GM19240 (cell line): ENCODE measurements around the gene PIK3C2B.
"Not testable (repeated sequence)": the region's sequence is repeated elsewhere in the genome, so short reads cannot be mapped to it uniquely, and the experiment has no call there.

Experiments
- DNase-seq: peaks from one replicate; pipeline ENCODE4 v3.0.0; 2011; ENCODE audit warnings: low spot score; ENCODE audit not compliant: insufficient read length

PIK3C2B gene

GRCh38 chr1:204506969-204507316 lies 12.3 kb upstream of the PIK3C2B start:
- no peak for DNase-seq

DNA sequence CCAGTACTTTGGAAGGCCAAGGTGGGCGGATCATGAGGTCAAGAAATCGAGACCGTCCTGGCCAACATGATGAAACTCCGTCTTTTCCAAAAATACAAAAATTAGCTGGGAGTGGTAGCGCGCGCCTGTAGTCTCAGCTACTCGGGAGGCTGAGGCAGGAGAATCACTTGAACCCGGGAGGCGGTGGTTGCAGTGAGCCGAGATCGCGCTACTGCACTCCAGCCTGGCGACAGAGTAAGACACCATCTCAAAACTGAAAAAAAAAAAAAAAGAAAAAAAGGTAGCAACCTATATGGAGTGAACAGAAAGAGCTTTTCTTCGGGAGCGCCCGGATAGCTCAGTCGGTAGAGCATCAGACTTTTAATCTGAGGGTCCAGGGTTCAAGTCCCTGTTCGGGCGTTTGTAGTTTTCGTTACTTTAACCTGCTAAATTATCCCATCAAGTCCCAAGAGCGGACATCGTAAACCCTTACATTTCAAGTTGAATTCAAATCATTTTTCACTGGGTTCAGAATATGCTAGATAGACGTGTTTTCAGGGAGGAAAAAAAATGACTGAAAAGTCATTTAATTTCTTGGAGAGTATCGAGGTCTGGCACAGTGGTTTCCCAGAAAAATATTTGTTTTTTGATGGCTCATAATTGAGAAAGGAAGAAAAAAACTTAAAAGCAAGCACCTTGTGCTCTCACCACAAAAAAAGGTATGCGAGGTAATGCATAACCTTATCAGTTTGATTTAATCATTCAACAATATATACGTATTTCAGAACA lies 11.8 kb upstream of the PIK3C2B start:
- no peak for DNase-seq

- DNase-seq, result no peak
Observed at GRCh38 chr1:204505674-204506200, 11.1 kb upstream of the PIK3C2B start.

GRCh38 chr1:204503913-204504519 lies 9.4 kb upstream of the PIK3C2B start:
- DNase-seq, result no peak

GRCh38 chr1:204503122-204503912 lies 8.7 kb upstream of the PIK3C2B start:
- no peak for DNase-seq

GRCh38 chr1:204502241-204502640 lies 7.6 kb upstream of the PIK3C2B start:
- DNase-seq, result no peak

GRCh38 chr1:204499511-204500468 lies 5.2 kb upstream of the PIK3C2B start:
- DNase-seq, result no peak

DNA sequence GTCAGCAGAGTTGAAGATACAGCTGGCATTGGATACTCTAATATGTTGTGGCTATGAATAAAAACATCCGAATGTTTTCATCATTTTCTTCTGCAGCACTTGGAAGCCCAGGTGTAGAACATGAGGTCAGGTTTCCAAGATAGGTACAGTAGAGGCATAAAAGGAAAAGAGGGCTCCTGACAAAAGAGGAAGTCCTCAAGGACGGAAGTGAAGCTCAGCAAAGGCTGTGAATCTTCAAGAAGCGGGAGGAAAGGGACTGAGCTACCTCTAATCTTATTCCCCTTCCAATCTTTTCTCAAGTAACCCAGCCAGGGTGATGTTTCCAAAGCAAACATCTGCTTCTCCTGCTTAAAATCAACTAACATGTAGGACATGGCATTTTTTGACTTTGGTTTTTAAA lies 4.4 kb upstream of the PIK3C2B start:
- no peak for DNase-seq

- no peak for DNase-seq
Observed at GRCh38 chr1:204495777-204496176, 1.2 kb upstream of the PIK3C2B start.

GRCh38 chr1:204495078-204495753 lies 611 bp upstream of the PIK3C2B start:
- no peak for DNase-seq

- no peak for DNase-seq
Observed at GRCh38 chr1:204493984-204494280, 673 bp downstream of the PIK3C2B start.

DNA sequence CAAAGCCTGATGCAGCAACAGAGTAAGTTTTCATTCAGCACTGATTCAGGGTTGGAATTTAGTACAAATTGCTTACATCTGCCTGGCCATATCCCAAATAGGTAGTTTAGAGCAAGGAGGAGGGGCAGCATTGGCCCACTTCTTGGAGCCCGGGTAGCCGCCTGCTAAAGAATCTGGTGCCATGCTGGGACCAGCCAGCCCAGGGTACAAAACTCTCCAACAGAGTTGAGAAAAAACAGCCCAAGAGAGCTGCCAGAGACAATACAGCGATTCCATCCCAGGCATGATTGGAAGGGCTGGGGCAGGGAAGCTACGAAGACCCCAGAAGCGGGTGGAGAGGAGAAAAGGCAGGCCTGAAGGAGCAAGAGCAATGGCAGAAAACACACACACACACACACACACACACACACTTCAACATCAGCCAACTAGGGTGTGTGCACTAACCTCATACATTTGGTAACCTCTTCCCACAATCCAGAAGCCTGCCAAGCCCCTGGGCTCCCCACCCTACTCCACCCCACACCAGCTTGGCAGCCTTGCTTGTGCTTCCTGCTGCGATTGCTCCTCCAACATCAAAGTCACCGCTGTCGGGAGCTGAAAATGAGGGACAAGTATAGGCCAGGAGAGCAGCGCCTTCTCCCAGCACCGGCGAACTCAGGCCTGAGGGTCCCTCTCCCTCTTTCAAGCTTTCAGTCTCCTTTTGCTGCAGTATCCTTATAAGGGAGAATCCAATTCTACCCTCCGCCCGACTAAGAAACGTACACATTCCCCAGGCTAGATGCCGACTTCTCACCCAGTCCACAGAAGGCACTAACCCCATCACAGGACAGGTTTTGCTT lies 1.2 kb downstream of the PIK3C2B start:
- DNase-seq, result no peak

- DNase-seq, result no peak
Observed at GRCh38 chr1:204491655-204492054, 3.0 kb downstream of the PIK3C2B start.

GRCh38 chr1:204487256-204487615 lies 7.4 kb downstream of the PIK3C2B start:
- no peak for DNase-seq

- DNase-seq, result not testable (repeated sequence)
Observed at GRCh38 chr1:204486513-204487255, 7.9 kb downstream of the PIK3C2B start.

DNA sequence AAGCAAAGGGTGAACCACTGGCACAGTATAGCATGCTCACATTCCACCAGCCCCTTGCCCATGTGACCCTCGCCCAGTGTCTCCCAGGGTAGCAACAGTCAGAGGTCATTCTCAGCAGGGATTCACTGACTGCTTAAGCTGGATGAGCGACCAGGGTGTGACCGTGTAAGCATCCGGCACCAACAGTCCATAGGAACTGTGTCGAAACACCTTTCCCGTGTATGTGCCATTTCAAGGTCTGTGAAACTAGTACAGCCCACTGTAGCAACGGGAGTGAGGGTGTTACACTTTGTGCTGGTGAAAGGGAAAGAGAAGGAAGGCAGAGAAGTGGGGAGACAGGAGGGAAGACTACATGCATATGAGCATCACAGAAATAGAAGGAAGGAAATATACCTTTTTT lies 10.8 kb downstream of the PIK3C2B start:
- DNase-seq, result no peak

DNA sequence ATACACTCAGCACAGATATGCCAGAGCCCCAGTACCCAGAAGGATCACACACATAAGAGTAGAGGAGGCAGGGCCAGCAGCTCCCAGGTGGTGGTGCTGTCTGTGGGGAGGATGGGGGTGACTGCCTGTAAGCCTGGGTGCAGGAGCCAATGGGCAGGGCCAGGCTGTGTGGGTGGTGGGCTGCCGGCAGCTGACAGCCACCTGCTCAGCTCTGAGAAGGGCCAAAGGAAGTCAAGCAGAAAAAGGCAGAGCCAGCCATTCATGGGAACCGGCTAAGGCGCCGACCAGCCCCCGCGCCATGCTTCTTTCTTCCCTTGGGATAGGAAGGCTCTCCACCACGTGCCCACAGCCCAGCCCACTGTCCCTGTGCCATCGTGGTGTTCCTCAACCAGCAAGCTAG lies 14.1 kb downstream of the PIK3C2B start:
- DNase-seq, result no peak

DNA sequence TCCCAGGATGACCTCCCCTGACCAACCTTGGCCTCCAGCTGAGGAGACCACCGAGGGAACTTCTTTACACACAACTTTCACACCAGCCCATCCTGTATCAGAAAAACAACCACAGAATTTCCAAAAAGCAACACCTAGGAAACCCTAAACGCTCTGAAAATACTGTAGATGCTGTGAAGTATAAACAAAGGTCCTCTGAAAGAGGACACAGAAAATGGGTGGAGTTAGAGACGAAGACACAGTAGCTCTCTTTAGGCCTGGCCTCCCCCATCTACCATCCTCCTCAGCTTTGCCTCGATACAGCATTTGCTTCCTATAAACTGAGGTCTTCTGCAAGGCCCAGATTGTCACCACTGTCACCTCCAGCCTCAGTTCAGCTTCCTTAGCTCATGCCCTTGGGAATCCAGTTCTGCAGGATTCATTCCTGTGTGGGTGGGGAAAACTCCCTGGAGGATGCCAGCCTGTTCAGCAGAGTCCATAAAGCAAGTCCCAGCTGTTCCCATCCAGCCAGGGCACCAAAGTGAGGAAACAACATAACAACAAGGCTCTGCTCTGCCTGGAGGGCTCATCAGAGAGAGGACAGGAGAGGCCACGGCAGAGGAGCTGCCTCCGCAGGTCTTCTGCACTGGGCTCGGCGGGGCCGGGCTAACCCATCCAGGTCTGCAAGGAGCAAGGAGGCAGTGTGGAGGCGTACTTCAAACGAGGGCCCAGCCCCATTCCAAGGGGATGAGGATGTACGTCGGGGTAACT lies 15.0 kb downstream of the PIK3C2B start:
- no peak for DNase-seq
